ENCODE data around the gene GRAMD1A.

DNA sequence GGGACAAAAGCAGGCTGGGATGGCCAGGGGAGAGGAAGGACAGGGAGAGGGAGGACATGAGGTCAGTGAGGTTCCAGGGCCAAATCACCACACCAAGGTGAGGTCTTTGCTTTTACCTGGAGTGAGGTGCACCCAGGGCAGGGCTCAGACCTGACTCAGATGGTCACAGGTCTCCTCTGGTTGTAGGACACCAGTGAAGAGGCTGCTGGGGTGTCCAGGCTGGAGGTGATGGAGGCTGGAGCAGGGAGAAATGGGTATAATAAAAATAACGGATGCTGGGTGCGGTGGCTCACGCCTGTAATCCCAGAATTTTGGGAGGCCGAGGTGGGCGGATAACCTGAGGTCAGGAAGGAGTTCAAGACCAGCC is 6.9 kb downstream of the GRAMD1A start:
- TF ChIP-seq, protein P1, sequence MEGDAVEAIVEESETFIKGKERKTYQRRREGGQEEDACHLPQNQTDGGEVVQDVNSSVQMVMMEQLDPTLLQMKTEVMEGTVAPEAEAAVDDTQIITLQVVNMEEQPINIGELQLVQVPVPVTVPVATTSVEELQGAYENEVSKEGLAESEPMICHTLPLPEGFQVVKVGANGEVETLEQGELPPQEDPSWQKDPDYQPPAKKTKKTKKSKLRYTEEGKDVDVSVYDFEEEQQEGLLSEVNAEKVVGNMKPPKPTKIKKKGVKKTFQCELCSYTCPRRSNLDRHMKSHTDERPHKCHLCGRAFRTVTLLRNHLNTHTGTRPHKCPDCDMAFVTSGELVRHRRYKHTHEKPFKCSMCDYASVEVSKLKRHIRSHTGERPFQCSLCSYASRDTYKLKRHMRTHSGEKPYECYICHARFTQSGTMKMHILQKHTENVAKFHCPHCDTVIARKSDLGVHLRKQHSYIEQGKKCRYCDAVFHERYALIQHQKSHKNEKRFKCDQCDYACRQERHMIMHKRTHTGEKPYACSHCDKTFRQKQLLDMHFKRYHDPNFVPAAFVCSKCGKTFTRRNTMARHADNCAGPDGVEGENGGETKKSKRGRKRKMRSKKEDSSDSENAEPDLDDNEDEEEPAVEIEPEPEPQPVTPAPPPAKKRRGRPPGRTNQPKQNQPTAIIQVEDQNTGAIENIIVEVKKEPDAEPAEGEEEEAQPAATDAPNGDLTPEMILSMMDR (IDR thresholded peaks at IDR 0.05) = no peak
- TF ChIP-seq POLR2A (IDR thresholded peaks at IDR 0.05) = no peak

Data from esophagus squamous epithelium (tissue), 4 donors.